GM21515 (cell line): ENCODE measurements around the gene TEX22.

Source experiments
- ATAC-seq: cut with Tn5 transposase; IDR thresholded peaks from one replicate; pipeline ENCODE4 v1.9.1; 2021; ENCODE audit not compliant: unreplicated experiment

The TEX22 gene

GRCh38 chr14:105437723-105438500 lies 39.6 kb downstream of the TEX22 start:
- ATAC-seq = no peak

- ATAC-seq = no peak
Observed at GRCh38 chr14:105439179-105439578, 40.8 kb downstream of the TEX22 start.

GRCh38 chr14:105439710-105440553 lies 41.6 kb downstream of the TEX22 start:
- no peak for ATAC-seq

DNA sequence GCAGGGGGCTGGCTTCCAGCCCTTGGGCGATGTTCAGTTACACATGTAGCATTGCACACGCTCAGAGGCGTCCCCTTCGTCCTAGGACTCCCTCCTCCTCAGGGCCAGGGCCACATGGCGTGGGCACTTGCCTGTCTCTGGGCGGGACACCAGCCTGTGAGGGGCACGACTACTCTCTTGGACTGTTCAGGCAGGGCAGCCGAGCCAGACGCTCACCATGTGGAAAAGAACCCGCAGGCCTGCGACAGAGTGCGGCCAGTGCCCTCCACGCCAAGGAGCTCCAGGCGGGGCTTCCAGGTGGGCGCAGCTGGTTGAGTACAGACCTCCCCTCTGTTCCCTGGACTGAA lies 42.2 kb downstream of the TEX22 start:
- ATAC-seq = no peak

- no peak for ATAC-seq
Observed at GRCh38 chr14:105440992-105441391, 42.7 kb downstream of the TEX22 start.

DNA sequence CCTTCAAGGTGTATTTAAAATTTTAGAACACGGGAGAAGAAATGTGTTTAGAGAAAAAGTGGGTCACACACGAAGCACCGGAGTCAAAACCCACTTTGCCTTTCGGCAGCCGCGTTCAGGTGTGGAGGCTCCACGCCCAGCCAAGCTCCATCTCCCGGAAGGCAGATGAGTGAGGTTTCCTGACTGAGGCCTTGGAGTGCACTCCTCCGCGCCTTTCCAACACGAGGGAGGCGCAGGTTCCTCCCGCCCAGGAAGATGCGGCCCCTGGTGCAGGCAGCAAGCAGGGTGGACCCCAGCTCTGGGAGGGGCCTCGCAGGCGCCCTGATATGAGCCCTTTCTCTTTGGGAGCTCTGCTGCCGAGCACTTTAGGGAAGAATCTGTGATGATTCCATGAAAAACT lies 43.8 kb downstream of the TEX22 start:
- no peak for ATAC-seq

DNA sequence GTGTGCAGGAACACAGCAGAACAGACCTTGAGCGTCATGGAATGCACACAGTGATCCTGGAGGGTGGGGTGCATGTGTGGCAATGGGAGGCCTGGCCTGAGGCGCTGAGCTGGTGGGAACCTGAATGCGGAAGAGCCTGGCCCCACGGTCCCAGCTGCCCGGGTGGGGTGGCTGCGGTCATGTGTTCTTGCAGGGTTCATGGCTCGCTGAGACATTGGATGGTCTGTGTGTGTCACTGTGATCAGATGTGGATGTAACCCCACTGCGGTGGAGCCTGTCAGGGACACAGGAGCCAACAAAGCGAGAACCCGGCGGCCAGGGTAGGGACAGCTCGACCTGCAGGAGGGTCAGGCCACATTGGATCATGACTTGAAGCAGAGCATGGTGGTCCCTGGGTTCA lies 44.5 kb downstream of the TEX22 start:
- no peak for ATAC-seq

DNA sequence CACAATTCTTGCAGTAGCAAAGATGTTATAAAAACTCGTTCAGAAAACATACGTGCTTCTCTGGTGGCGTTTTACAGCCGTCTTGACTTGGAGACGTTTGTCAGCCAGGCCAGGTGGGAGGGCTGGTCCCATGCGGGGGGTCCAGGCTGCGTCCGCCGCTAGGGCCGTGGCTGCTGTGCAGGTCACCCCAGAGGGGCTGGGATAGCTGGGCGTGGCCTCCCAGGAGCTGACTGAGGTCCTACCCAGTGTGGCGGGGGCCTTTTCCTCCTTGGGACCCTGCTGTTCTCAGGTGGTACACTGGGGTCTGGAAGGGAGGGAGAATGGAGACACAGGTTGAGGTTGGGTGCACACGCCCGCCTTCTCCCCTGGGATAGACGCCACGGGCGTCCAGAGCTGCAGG lies 46.5 kb downstream of the TEX22 start:
- ATAC-seq = no peak

GRCh38 chr14:105445290-105445689 lies 47.0 kb downstream of the TEX22 start:
- ATAC-seq = no peak

GRCh38 chr14:105445901-105446845 lies 47.8 kb downstream of the TEX22 start:
- ATAC-seq = no peak

DNA sequence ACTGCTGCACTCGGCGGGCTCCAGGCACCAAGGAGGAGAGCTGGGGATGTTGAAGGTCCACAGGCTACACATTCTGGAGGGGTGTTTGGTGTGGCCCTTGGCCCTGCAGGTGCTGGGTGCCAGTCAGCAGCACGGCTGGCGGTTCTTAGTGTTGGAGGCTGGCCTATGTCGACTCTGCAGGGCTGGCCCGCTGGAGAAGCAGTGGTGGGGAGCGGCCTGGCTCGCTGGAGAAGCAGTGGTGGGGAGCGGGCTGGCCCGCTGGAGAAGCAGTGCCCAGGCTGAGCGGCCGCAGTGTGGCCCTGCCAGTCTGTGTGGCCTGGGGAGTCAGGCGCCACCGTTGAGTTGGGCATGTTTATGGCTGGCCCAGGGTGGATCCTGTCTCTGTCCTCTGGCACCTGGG lies 48.6 kb downstream of the TEX22 start:
- no peak for ATAC-seq

GRCh38 chr14:105447651-105448640 lies 49.6 kb downstream of the TEX22 start:
- ATAC-seq = no peak

GRCh38 chr14:105448706-105449111 lies 50.4 kb downstream of the TEX22 start:
- no peak for ATAC-seq

- ATAC-seq = no peak
Observed at GRCh38 chr14:105449276-105450122, 51.2 kb downstream of the TEX22 start.

GRCh38 chr14:105450123-105450505 lies 51.8 kb downstream of the TEX22 start:
- no peak for ATAC-seq

- ATAC-seq = no peak
Observed at GRCh38 chr14:105450864-105451720, 52.8 kb downstream of the TEX22 start.

DNA sequence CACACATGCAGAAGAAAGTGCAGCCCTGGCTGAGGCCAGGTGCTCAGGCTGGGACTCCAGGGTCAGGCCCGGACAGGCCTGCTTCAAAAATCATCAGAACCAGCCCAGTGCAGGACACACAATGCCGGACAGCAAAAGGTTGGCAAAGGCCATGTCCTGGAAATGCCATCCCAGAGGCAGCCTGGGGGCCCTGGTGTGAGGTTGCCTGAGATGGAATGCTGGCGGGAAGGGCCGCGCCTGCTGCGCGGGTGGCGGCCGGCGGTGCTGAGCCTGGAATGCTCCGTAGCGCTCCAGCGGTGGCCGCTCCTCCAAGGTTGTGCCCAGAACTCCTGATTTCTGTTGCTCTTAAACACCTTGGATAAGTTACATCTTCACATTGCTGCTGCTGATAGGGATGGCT lies 54.6 kb downstream of the TEX22 start:
- no peak for ATAC-seq

GRCh38 chr14:105453847-105454246 lies 55.5 kb downstream of the TEX22 start:
- ATAC-seq = no peak
